Astrocyte (in vitro differentiated cells and primary cell): Measurements from ENCODE around the gene KLF7. TPM values are rescaled to one million over a fixed set of nuclear protein-coding genes. Genes with fewer than 3 reads are reported as not detected.

ENCODE experiments used
- DNase-seq: peaks from one replicate; pipeline ENCODE4 v3.0.0-alpha.2; 2010; ENCODE audit warnings: low read depth
- FAIRE-seq: peaks from 2 replicates; lab custom pipeline; 2011; peaks lifted over from hg19 to GRCh38; lab: Jason Lieb, UNC
- H2AFZ ChIP-seq: 2 replicates; pipeline ENCODE4 v1.6.0; 2012; ENCODE audit warnings: low read depth, low read length, inconsistent platforms
- H3K27ac ChIP-seq: 2 replicates; pipeline ENCODE4 v1.5.1; 2011; ENCODE audit warnings: low read depth, low read length, inconsistent platforms
- H3K27me3 ChIP-seq: 2 replicates; pipeline ENCODE4 v1.6.0; 2011; ENCODE audit warnings: low read length, inconsistent platforms; ENCODE audit not compliant: insufficient read depth
- H3K36me3 ChIP-seq: 2 replicates; pipeline ENCODE4 v1.5.1; 2011; ENCODE audit warnings: low read length, inconsistent platforms; ENCODE audit not compliant: insufficient read depth
- H3K4me1 ChIP-seq: 2 replicates; pipeline ENCODE4 v1.5.1; 2011; ENCODE audit warnings: low read length, inconsistent platforms; ENCODE audit not compliant: insufficient read depth
- H3K4me2 ChIP-seq: 2 replicates; pipeline ENCODE4 v1.6.0; 2012; ENCODE audit warnings: low read length, inconsistent platforms
- H3K4me3 ChIP-seq: 2 replicates; pipeline ENCODE4 v1.5.1; 2011; ENCODE audit warnings: low read depth, mild to moderate bottlenecking, low read length, inconsistent platforms; ENCODE audit not compliant: insufficient read depth
- H3K79me2 ChIP-seq: 2 replicates; pipeline ENCODE4 v1.6.0; 2012; ENCODE audit warnings: mild to moderate bottlenecking, low read length, inconsistent platforms; ENCODE audit not compliant: insufficient read depth
- H3K9ac ChIP-seq: 2 replicates; pipeline ENCODE4 v1.6.0; 2012; ENCODE audit warnings: mild to moderate bottlenecking, low read length, inconsistent platforms
- H3K9me3 ChIP-seq: 2 replicates; pipeline ENCODE4 v1.5.1; 2012; ENCODE audit warnings: low read depth, mild to moderate bottlenecking, low read length, inconsistent platforms; ENCODE audit not compliant: insufficient read depth
- H4K20me1 ChIP-seq: 2 replicates; pipeline ENCODE4 v1.6.0; 2012; ENCODE audit warnings: low read length, inconsistent platforms; ENCODE audit not compliant: insufficient read depth
- H3K27ac Mint-ChIP-seq: one replicate; pipeline ENCODE4 v1.8.0; 2021; ENCODE audit warnings: mild to moderate bottlenecking, mixed read lengths; ENCODE audit not compliant: unreplicated experiment
- H3K27me3 Mint-ChIP-seq: one replicate; pipeline ENCODE4 v1.8.0; 2021; ENCODE audit warnings: low read depth, mixed read lengths; ENCODE audit not compliant: unreplicated experiment
- H3K36me3 Mint-ChIP-seq: one replicate; pipeline ENCODE4 v1.8.0; 2021; ENCODE audit warnings: low read depth, mixed read lengths; ENCODE audit not compliant: unreplicated experiment
- H3K4me1 Mint-ChIP-seq: one replicate; pipeline ENCODE4 v1.8.0; 2021; ENCODE audit warnings: low read depth, mixed read lengths; ENCODE audit not compliant: unreplicated experiment
- H3K4me3 Mint-ChIP-seq: one replicate; pipeline ENCODE4 v1.8.0; 2021; ENCODE audit warnings: mild to moderate bottlenecking, moderate library complexity, mixed read lengths; ENCODE audit not compliant: unreplicated experiment
- H3K9me3 Mint-ChIP-seq: one replicate; pipeline ENCODE4 v1.8.0; 2021; ENCODE audit warnings: mild to moderate bottlenecking, mixed read lengths; ENCODE audit not compliant: unreplicated experiment
- CTCF ChIP-seq: IDR thresholded peaks from 2 replicates; pipeline ENCODE4 v1.5.1; 2011; ENCODE audit warnings: low read depth, mild to moderate bottlenecking, inconsistent platforms, low read length, moderate library complexity; ENCODE audit not compliant: insufficient read depth
- EZH2 ChIP-seq: IDR thresholded peaks from 2 replicates; pipeline ENCODE4 v1.6.1; 2012; ENCODE audit warnings: mild to moderate bottlenecking, low read length, inconsistent platforms; ENCODE audit not compliant: insufficient read depth
- total RNA-seq: library from RNA; stranded (reverse); gene quantifications from 2 replicates; pipeline ENCODE4 v1.2.1, GENCODE V29; 2021

Gene KLF7
- total RNA-seq, 1 donor from 2014 or later, result 81.2 TPM

- H3K27ac Mint-ChIP-seq, result peak overlapping the region; percentile 86
- H3K4me2 ChIP-seq, result peak overlapping the region; percentile 96
- TF ChIP-seq EZH2 (no peak), CTCF (no peak)
- peaks cover 2% of the 10 kb centered on the region for H3K9me3 Mint-ChIP-seq
- peaks cover 3% of the 10 kb centered on the region for H3K36me3 Mint-ChIP-seq
- peaks cover 70% of the 10 kb centered on the region for H4K20me1 ChIP-seq
- H3K9me3 ChIP-seq, result no peaks in the 10 kb centered on the region
- no peaks in the 10 kb centered on the region for H3K27me3 Mint-ChIP-seq
- H3K9ac ChIP-seq, result peak overlapping the region; percentile 98
- FAIRE-seq (no peak), DNase-seq (peak; percentile 50)
- no peaks in the 10 kb centered on the region for H3K36me3 ChIP-seq
- peak overlapping the region; percentile 98 for H3K27ac ChIP-seq
- peak overlapping the region; percentile 96 for H3K4me3 ChIP-seq
- peaks cover 45% of the 10 kb centered on the region for H3K4me1 ChIP-seq
- H3K79me2 ChIP-seq, result peaks cover 93% of the 10 kb centered on the region
- H3K4me1 Mint-ChIP-seq, result peaks cover 49% of the 10 kb centered on the region
- peak overlapping the region; percentile 98 for H3K4me3 Mint-ChIP-seq
- H3K27me3 ChIP-seq, result no peaks in the 10 kb centered on the region
- H2AFZ ChIP-seq, result no peak overlapping the region
Observed at GRCh38 chr2:207161247-207162123, 4.3 kb downstream of the KLF7 start.

- Histone ChIP-seq H3K4me1 (peaks cover 54% of the 10 kb centered on the region), H3K79me2 (peaks cover 100% of the 10 kb centered on the region), H3K4me2 (peak overlapping the region; percentile 96), H3K27me3 (no peaks in the 10 kb centered on the region), H4K20me1 (peaks cover 84% of the 10 kb centered on the region), H3K36me3 (no peaks in the 10 kb centered on the region), H3K4me3 (no peak overlapping the region), H3K9me3 (no peaks in the 10 kb centered on the region), H2AFZ (no peak overlapping the region), H3K27ac (no peak overlapping the region), H3K9ac (no peak overlapping the region)
- Mint-ChIP-seq H3K4me1 (peaks cover 63% of the 10 kb centered on the region), H3K36me3 (peaks cover 6% of the 10 kb centered on the region), H3K27me3 (no peaks in the 10 kb centered on the region), H3K4me3 (peak overlapping the region; percentile 98), H3K27ac (peak overlapping the region; percentile 48), H3K9me3 (no peaks in the 10 kb centered on the region)
- no peak for TF ChIP-seq EZH2
- TF ChIP-seq CTCF, result no peak
- DNase-seq (peak; percentile 33), FAIRE-seq (no peak)
Observed at GRCh38 chr2:207160115-207160514, 5.6 kb downstream of the KLF7 start.

- Mint-ChIP-seq H3K9me3 (no peaks in the 10 kb centered on the region), H3K27me3 (no peaks in the 10 kb centered on the region), H3K36me3 (peaks cover 8% of the 10 kb centered on the region), H3K27ac (no peak overlapping the region), H3K4me3 (no peak overlapping the region), H3K4me1 (peaks cover 72% of the 10 kb centered on the region)
- no peak for DNase-seq
- Histone ChIP-seq H3K9ac (no peak overlapping the region), H4K20me1 (peaks cover 95% of the 10 kb centered on the region), H3K4me1 (peaks cover 58% of the 10 kb centered on the region), H2AFZ (no peak overlapping the region), H3K4me2 (peak overlapping the region; percentile 3), H3K4me3 (no peak overlapping the region), H3K9me3 (no peaks in the 10 kb centered on the region), H3K27ac (no peak overlapping the region), H3K79me2 (peaks cover 100% of the 10 kb centered on the region), H3K36me3 (peaks cover 4% of the 10 kb centered on the region), H3K27me3 (no peaks in the 10 kb centered on the region)
- TF ChIP-seq CTCF (no peak), EZH2 (no peak)
- FAIRE-seq, result no peak
Observed at GRCh38 chr2:207159002-207159401, 6.7 kb downstream of the KLF7 start.
